GM13977 (cell line): ENCODE measurements around the gene HIVEP3.

Source experiments
- DNase-seq: peaks from one replicate; pipeline ENCODE4 v3.0.0; 2012; ENCODE audit warnings: low spot score
- CTCF ChIP-seq: IDR thresholded peaks from 2 replicates; pipeline ENCODE4 v1.5.1; 2012; ENCODE audit warnings: mild to moderate bottlenecking, control low read depth; ENCODE audit not compliant: insufficient read depth; ENCODE audit errors: extremely low read depth, missing control alignments
- in situ Hi-C: fragments of 300-500 bp; cut with MboI; formaldehyde crosslinking; loops from one replicate; pipeline ENCODE4 v1.12.0; 2022; ENCODE audit warnings: low sequenced_read_pairs, low pct_unique_long_range_greater_than_20kb, mixed read lengths, inconsistent platforms; ENCODE audit not compliant: unreplicated experiment

The HIVEP3 gene

GRCh38 chr1:41486053-41486370, 432.7 kb downstream of the HIVEP3 start:
- no peak for TF ChIP-seq CTCF
- DNase-seq = no peak
- in situ Hi-C loops = no loop called here

- in situ Hi-C loops = no loop called here
- no peak for TF ChIP-seq CTCF
- no peak for DNase-seq
These were observed 433.1 kb downstream of the HIVEP3 start for GRCh38 chr1:41485605-41486004.

GRCh38 chr1:41484402-41485241, 434.1 kb downstream of the HIVEP3 start, which contains the start of gene EDN2:
Gene EDN2, minus strand, starts transcription at chr1:41484683. Its CDS starts 82 bp downstream, at chr1:41484601.
- in situ Hi-C loops = no loop called here
- peak; percentile 52 for DNase-seq
- TF ChIP-seq CTCF = peak; percentile 18

- in situ Hi-C loops = no loop called here
- no peak for DNase-seq
- TF ChIP-seq CTCF = no peak
These were observed 434.7 kb downstream of the HIVEP3 start for GRCh38 chr1:41483960-41484401.

GRCh38 chr1:41483001-41483850, 435.5 kb downstream of the HIVEP3 start:
- TF ChIP-seq CTCF = no peak
- no peak for DNase-seq
- in situ Hi-C loops = no loop called here

GRCh38 chr1:41482001-41482765, 436.5 kb downstream of the HIVEP3 start:
- DNase-seq = no peak
- TF ChIP-seq CTCF = no peak
- in situ Hi-C loops = no loop called here
